ENCODE measurements around the gene SETD2. TPM values are rescaled to one million over a fixed set of nuclear protein-coding genes. Genes with fewer than 3 reads are reported as not detected.

The SETD2 gene
- total and polyA plus RNA-seq, 2 donors (not counting 1 experiment from before 2014, with no cell fraction given) = 22.6 to 91.4 TPM

DNA sequence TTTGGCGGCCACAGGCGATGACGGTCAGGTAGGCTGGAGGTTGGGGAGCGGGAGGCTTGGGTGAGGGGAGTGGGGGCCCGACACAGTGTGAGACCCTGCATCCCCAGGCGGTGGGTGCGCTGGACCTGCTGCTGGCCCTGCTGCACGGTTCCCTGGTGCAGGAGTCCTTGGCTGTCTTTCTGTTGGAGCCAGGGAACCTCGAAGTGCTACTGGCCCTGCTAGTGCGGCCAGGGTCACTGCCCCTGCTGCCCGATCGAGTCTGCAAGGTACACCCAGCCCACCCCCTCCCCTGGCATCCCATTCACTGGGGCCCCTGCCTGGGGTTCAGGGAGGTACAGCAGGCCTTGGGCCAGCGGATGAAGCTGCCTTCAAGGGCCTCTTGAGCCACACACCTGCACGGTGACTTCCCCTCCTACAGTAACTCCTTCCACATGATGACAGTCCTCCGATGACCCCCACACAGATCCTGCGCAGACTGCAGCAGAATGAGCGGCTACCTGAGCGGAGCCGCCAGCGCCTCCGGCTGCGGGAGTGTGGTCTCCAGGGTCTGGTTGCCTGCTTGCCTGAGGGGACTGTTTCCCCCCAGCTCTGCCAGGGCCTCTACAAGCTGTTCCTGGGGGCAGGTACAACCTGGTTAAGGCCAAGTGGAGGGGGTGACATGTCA is 164.9 kb downstream of the SETD2 start:
- Histone ChIP-seq H3K9me3 (ENCODE audit: control extremely low read depth in 1 of 3, control insufficient read depth in 2 of 3, insufficient read depth in 1 of 3, low read length in 2 of 3) (no peaks in the 10 kb centered on the region), H3K36me3 (replicated peaks in 1 of 2; ENCODE audit: control extremely low read depth in 1 of 2, control insufficient read depth in 1 of 2, extremely low read depth in 1 of 2, insufficient read depth in 2 of 2, low read length in 1 of 2) (peaks cover 0 to 64% of the 10 kb centered on the region in 2 experiments), H3K9ac (ENCODE audit: low read length) (no peak overlapping the region), H3K79me2 (ENCODE audit: control insufficient read depth, insufficient read depth, low read length) (peaks cover 24% of the 10 kb centered on the region), H3K4me2 (replicated peaks; ENCODE audit: low read depth, low read length, poor library complexity, severe bottlenecking) (no peak overlapping the region), H3K4me1 (ENCODE audit: control insufficient read depth in 2 of 2, insufficient read depth in 2 of 2, low read length in 2 of 2) (peaks cover 3 to 16% of the 10 kb centered on the region in 2 donors), H2AFZ (ENCODE audit: insufficient read depth, low read depth, low read length, poor library complexity, severe bottlenecking) (no peak overlapping the region), H3K27me3 (replicated peaks in 1 of 4; ENCODE audit: control extremely low read depth in 1 of 4, control insufficient read depth in 3 of 4, insufficient read depth in 4 of 4, low read length in 3 of 4) (no peaks in the 10 kb centered on the region), H3K27ac (ENCODE audit: low read length in 2 of 2) (no peak overlapping the region), H3K4me3 (ENCODE audit: control extremely low read depth in 1 of 5, extremely low read depth in 1 of 5, insufficient read depth in 1 of 5, low read depth in 2 of 5, low read length in 4 of 5) (no peak overlapping the region), H4K20me1 (ENCODE audit: control insufficient read depth, insufficient read depth, low read length, poor library complexity, severe bottlenecking) (no peaks in the 10 kb centered on the region)
- intact Hi-C loops (cut with micrococcal nuclease) = loop anchor here (1.0 kb wide), 3 partner anchors 18 to 133 kb away; no protein-coding TSS in a partner anchor
- ATAC-seq (ENCODE audit: low read depth) = no peak
- WGBS (ENCODE audit: insufficient coverage) = 94% methylated on average over 22 of the region's 22 CpGs
- DNase-seq = no peak
- TF ChIP-seq, protein P1, sequence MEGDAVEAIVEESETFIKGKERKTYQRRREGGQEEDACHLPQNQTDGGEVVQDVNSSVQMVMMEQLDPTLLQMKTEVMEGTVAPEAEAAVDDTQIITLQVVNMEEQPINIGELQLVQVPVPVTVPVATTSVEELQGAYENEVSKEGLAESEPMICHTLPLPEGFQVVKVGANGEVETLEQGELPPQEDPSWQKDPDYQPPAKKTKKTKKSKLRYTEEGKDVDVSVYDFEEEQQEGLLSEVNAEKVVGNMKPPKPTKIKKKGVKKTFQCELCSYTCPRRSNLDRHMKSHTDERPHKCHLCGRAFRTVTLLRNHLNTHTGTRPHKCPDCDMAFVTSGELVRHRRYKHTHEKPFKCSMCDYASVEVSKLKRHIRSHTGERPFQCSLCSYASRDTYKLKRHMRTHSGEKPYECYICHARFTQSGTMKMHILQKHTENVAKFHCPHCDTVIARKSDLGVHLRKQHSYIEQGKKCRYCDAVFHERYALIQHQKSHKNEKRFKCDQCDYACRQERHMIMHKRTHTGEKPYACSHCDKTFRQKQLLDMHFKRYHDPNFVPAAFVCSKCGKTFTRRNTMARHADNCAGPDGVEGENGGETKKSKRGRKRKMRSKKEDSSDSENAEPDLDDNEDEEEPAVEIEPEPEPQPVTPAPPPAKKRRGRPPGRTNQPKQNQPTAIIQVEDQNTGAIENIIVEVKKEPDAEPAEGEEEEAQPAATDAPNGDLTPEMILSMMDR (IDR thresholded peaks at IDR 0.05) = no peak
- no peak for TF ChIP-seq EZH2 (IDR thresholded peaks at IDR 0.05; ENCODE audit: borderline replicate concordance, insufficient read depth, low read depth, low read length, poor library complexity, severe bottlenecking)
- peaks cover 10% of the 10 kb centered on the region for H3K4me1 Mint-ChIP-seq
- CTCF ChIA-PET = interaction anchor here (1.0 to 12.1 kb wide), 19 partner anchors 10 to 365 kb away, joined by 3 to 146 read pairs (median 5); partner anchors contain the start of genes CCDC12 and NBEAL2
- no peak overlapping the region for H3K27ac Mint-ChIP-seq
- no peaks in the 10 kb centered on the region for H3K27me3 Mint-ChIP-seq
- H3K9me3 Mint-ChIP-seq (ENCODE audit: insufficient read depth) = no peaks in the 10 kb centered on the region
- POLR2A ChIA-PET = interaction anchor here (1.2 to 1.8 kb wide), 2 partner anchors 10 to 14 kb away, joined by 3 to 4 read pairs; no protein-coding TSS in a partner anchor
- no peak overlapping the region for H3K4me3 Mint-ChIP-seq

All from B cell (primary cell).